Activated CD4-positive, alpha-beta T cell treated with anti-CD3 and anti-CD28 coated beads for 48 hours (primary cell): ENCODE data around the gene PODXL2.
"Not testable (repeated sequence)": the region's sequence is repeated elsewhere in the genome, so short reads cannot be mapped to it uniquely, and the experiment has no call there.

ENCODE experiments used
- DNase-seq: peaks from one replicate; pipeline ENCODE4 v3.0.0-alpha.2; 2020

PODXL2 gene

DNA sequence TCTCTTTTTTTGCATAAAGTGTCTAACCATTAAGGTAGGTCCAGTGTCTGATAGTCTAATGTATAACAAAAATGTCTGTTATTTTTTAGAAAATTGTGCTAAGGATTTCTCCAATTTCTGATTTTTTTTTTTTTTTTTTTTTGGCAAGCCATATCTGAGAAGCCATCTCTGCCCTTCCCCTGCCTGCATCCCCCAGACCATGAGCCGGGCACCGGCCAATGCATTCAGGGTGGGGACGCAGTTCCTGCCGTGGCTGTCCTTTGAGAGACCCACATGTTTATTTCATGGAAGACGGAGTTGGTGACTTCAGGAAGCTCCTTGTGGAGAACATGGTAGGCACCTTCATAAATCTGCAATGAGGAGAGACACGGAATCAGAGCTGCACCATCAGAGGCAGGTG lies 63.0 kb downstream of the PODXL2 start:
- no peak for DNase-seq

DNA sequence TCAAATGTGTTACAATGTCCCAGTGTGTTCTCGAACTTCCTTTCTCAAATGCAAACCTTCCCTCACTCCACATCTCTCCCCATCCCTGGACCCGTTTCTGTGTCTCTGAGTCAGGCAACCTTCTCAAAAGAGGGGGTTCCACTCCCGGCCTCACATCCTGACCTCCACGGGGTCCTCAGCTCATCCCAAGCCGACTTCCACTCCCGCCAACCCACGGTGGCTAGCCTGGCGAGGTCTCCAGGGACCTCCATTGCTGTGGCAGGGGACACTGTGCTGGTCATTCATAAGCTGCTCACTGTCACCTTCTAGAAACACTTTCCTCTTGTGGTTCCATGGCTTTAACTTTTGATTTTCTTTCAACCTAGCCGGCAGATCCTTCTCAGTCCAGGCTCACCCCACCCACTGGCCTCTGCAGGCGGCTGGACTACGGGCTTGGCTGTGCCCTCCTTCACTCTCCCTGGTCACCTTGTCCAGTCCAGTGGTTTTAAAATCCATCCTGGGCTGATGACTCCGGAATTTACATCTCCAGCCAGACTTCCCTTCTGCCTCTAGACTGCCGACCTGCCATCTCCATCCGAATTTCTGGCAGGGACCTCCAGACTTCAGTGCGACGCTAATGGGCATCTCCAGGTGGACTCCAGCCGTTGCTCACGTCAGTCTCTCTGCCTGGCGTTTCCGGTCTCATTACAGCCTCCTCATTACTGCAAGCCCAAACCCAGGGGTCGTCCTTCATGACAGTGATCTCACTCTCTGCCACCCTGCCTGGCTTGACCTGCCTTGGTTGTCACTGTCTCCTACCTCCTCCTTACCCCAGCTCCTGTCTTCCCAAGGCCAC lies 63.7 kb downstream of the PODXL2 start:
- DNase-seq, result no peak

DNA sequence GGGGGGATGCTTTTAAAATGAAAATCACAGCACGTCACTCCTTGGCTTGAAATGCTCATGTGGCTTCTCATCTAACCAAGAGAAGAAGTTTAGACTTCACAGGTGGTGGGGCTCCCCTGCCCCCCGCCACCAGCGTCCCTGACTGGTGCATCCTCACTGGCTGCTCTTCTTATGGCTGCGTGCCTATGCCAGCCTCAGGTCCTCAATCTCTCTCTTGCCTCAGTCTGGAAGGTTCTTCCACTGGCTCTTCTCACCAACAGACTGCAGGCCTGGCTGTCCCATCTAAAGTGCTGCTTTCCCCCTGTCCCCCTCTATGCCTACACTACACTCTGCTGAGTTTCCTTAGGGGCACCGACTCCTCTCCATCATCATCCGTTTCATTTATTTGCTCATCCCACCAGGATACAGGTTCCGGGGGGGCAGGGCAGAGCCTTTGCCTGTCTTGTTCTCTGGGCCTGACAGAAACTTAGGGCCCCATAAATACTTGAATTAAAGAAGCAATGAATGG lies 64.4 kb downstream of the PODXL2 start:
- DNase-seq, result no peak

DNA sequence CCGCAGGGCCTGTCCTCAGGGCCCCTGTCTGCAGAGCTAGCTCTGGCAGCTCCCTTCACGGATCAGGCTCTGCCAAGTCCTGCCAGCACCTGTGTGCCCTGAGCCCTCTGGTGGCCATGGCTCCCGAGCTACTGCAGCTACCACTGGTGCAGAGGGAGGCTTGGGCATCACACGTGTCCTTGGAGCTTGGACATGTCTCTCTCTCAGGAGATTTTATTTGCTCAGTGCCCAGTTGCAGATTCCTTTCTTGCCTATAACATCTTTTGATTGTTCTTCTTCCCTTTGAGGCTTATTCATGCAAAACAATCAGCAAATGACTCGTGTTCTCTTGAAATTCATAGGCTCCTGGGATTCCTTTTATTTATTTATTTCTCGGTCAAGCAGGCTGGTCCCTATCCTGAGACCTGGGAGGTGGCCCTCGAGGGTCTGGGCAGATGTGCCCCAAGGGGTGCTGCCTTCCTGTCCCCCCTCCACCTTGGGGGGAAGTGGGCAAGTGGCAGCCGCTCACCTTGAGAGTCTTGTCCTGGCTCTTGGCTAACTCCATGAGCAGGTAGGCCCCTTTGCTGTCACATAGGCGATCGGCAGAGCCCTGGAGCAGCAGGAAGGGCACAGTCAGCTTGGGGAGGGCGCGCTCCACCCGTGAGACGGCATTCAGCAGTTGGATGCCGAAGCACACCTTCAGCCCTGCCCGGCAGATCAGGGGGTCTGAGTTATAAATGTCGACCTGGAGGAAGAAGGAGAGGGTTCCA lies 65.7 kb downstream of the PODXL2 start:
- peak; percentile 52 for DNase-seq

GRCh38 chr3:127697551-127698240 lies 68.7 kb downstream of the PODXL2 start:
- peak; percentile 71 for DNase-seq

GRCh38 chr3:127698286-127698685 lies 69.3 kb downstream of the PODXL2 start:
- no peak for DNase-seq

DNA sequence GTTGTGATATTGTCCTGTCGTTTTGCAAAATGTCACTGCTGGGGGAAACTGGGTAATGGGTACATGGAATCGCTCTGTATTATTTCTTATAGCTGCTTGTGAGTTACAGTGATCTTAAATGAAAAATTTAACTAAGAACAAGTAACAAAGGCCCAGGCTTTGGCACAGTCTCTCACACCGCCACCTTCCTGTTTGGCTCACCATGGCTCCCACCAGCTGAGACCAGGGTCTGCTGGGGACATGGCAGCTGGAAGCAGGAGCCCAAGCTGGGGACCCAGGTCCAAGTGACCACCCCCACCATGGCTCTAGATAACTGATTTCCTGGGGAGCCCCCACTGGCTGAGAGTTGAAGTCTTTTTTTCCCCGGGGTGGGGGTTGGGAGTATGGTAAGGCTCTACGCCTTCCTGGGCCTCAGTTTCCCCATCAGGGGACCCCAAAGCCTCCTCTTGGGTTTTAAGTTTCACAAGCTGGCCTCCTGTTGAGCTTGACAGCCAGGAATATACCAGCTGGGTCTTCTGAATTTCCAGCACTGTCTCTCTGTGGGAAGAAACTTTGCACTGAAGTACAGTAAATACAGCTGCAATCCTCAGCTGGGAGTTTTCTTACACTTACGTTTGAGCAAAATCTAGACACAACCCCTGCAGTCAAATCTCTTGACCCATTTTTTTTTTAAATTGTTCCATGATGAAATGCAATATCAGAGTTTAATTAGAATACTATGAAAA lies 69.9 kb downstream of the PODXL2 start:
- DNase-seq, result no peak

- no peak for DNase-seq
These were observed 70.7 kb downstream of the PODXL2 start for GRCh38 chr3:127699416-127700300.

DNA sequence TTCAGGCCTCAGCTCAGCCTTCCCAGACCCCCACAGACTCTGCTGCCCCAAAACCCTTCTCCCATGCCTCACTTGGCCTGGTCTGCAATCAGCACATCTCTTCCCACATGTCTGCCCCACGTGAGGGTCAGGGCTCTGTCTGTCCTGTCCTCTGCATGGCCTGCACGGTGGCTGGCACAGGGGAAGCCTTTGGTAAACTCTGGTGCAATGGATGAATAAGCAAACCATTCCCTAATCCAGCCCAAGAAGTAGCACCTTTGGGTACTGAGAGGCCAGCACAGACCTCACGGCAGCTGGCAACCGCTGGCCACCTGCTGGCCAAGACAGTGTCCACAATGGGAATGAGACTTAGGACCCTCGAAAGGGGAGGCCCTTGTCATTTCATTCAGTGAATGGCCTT lies 71.4 kb downstream of the PODXL2 start:
- no peak for DNase-seq

GRCh38 chr3:127701280-127701911 lies 72.4 kb downstream of the PODXL2 start:
- DNase-seq, result no peak

DNA sequence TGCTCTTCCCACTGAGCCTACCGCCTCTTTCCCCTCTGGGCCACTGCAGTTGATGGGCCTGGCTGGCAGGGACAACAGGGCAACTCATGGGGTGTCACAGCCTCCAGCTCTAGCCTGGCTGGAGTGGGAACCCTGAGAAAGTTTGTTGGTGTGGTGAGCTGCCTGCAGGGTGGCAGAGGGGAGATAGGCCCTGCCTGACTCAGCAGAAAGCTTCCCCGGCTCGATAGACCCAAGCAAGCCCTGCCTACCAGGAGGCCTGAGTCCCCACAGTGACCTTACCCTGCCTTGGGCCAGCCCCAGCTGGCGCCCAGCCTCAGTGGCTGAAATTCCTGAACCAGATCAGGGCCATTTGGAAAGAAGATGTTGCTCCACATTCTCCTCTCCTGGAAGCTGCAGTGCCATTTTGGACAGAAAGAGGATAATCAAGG lies 73.2 kb downstream of the PODXL2 start:
- DNase-seq, result no peak

DNA sequence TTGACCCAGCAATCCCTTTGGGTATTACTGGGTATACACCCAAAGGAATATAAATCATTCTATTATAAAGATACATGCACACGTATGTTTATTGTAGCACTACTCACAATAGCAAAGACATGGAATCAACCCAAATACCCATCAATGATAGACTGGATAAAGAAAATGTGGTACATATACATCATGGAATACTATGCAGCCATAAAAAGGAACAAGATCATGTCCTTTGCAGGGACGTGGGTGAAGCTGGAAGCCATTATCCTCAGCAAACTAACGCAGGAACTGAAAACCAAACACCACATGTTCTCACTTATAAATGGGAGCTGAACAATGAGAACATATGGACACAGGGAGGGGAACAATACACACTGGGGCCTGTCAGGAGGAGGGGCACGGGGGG lies 75.9 kb downstream of the PODXL2 start:
- not testable (repeated sequence) for DNase-seq

DNA sequence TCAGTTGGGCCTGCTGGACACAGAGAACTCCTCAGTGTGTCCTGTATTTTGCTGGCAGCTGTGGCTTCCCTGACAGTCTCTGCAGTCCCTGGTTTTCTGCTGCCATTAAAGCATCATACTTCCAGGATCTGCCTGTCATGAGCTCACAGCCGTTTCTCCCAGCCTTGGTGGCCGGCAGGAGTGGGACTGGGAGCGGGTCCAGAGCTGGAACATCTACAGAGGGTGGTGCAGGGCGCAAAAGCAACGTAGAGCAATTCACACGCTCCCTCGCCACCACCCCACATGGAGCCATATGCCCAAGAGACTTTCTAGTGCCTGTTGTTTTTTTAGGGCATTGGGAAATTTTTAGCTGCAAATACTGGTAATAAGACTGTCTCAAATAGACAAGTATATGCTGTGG lies 77.3 kb downstream of the PODXL2 start:
- DNase-seq, result no peak

- DNase-seq, result no peak
These were observed 77.9 kb downstream of the PODXL2 start for GRCh38 chr3:127706785-127707351.

- no peak for DNase-seq
These were observed 78.9 kb downstream of the PODXL2 start for GRCh38 chr3:127707851-127708411.

DNA sequence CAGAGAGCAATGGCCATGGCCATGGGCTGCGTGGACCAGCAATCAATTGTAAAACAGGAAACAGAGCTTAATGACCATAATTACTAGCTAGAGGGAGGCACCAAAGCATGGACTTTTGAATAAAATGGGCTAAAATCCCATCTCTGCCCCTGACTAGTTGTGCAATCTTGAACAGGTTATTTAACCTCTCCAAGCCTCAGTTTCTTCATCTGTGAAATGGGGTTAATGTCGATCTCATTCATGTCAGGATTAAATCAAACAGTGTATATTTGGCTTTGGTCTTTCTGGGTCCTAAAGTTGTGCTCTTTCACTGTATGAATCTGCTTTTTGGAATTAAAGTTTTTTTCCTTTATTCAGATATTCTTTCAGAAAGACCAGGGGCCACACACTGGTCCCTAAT lies 79.9 kb downstream of the PODXL2 start:
- no peak for DNase-seq

DNA sequence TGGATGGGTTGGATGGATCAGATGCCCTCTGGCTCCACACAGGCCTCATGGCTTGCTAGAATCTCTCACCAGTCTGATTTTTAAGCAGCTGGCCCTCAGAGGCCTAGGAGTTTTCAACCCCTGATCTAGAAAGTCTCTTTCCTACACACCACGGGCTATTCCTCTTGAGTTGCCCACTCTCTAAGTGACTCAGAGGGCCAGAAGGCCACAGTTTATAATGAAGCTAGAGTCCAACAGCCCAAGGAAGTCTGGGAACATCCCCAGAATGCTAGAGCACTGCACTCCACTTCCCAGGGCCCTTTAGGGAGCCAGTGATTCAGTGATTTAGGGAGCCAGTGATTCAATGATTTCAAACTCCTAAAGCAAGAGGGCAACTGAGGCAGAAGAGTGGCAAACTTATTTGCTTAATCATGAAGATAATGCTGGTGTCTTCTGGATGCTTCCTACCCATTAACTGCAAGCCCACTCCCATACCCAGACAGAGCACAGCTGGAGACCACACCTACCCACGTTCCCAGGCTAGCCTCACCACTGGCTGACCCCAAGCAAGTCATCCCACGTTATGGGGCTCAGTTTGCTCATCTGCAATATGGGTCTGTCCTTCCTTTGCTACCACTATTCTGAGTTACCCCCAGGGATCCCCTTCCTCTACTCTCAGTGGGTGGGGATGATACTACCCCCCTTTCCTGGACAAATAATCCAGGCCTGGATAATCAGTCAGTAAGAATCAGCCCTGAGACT lies 80.5 kb downstream of the PODXL2 start:
- DNase-seq, result no peak

- no peak for DNase-seq
These were observed 81.4 kb downstream of the PODXL2 start for GRCh38 chr3:127710155-127710941.
